Calu3 (cell line): ENCODE data around the gene MARCHF2. TPM values are rescaled to one million over a fixed set of nuclear protein-coding genes. Genes with fewer than 3 reads are reported as not detected.
A peak's percentile ranks its signal among the peaks of the same experiment; 100 is the strongest.

Source experiments
- Bru-seq: library from RNA; stranded (reverse); fragments of 400-500 nt; gene quantifications from one replicate; lab custom pipeline; 2021; lab: Mats Ljungman, UMichigan
- BruChase-seq, 2 experiments: library from RNA; stranded (reverse); fragments of 400-500 nt; gene quantifications; one replicate each; lab custom pipeline; 2021; lab: Mats Ljungman, UMichigan
- BruUV-seq: library from RNA; stranded (reverse); fragments of 400-500 nt; replicated peaks from 2 replicates; lab custom pipeline; 2021; lab: Mats Ljungman, UMichigan
- CTCF ChIA-PET: fragments of 300-600 bp; sonication (Branson Sonifier 250); formaldehyde crosslinking; loops from one replicate; lab custom pipeline; 2022; ENCODE audit warnings: antibody characterized with exemption; lab: Charles Lee
- DNase-seq: peaks from one replicate; pipeline ENCODE4 v3.0.0; 2022
- H3K27ac Mint-ChIP-seq: one replicate; pipeline ENCODE4 v1.8.0; 2022; ENCODE audit warnings: mixed read lengths; ENCODE audit not compliant: unreplicated experiment
- H3K27me3 Mint-ChIP-seq: one replicate; pipeline ENCODE4 v1.8.0; 2022; ENCODE audit warnings: mixed read lengths; ENCODE audit not compliant: unreplicated experiment
- H3K36me3 Mint-ChIP-seq: one replicate; pipeline ENCODE4 v1.8.0; 2022; ENCODE audit warnings: mild to moderate bottlenecking, moderate library complexity, mixed read lengths; ENCODE audit not compliant: insufficient read depth, unreplicated experiment
- H3K4me1 Mint-ChIP-seq: one replicate; pipeline ENCODE4 v1.8.0; 2022; ENCODE audit warnings: mild to moderate bottlenecking, low read depth, mixed read lengths; ENCODE audit not compliant: unreplicated experiment
- H3K4me3 Mint-ChIP-seq: one replicate; pipeline ENCODE4 v1.8.0; 2022; ENCODE audit warnings: mild to moderate bottlenecking, low read depth, moderate library complexity, mixed read lengths; ENCODE audit not compliant: unreplicated experiment
- H3K9me3 Mint-ChIP-seq: one replicate; pipeline ENCODE4 v1.8.0; 2022; ENCODE audit warnings: low read depth, mixed read lengths; ENCODE audit not compliant: unreplicated experiment
- CTCF ChIP-seq: fragments of 200-600 bp; IDR thresholded peaks from one replicate; pipeline ENCODE4 v1.8.0; 2022; ENCODE audit warnings: antibody characterized with exemption; ENCODE audit not compliant: unreplicated experiment
- intact Hi-C: fragments of 100-400 bp; cut with micrococcal nuclease; formaldehyde crosslinking; loops from one replicate; pipeline ENCODE4 v1.10.0; 2022; ENCODE audit not compliant: unreplicated experiment
- long read RNA-seq: library from polyadenylated mRNA; stranded (forward); transcript quantifications from one replicate; pipeline ENCODE4 v2.0.0, GENCODE V29; 2022
- total RNA-seq: library from RNA; stranded (reverse); gene quantifications from 2 replicates; pipeline ENCODE4 v1.2.3, GENCODE V29; 2022

Gene MARCHF2
- total RNA-seq = 10.1 and 12.8 TPM in 2 replicates
- percentile 34 among the genes with signal in this experiment for Bru-seq, nascent RNA
- percentile 38 among the genes with signal in this experiment for BruChase-seq, experiment 1, labeled RNA remaining after a 6-hour chase
- percentile 37 among the genes with signal in this experiment for BruChase-seq, experiment 2, labeled RNA remaining after a 2-hour chase
- long read RNA-seq, partial matches to known transcripts = 0 of 16 reads
- long read RNA-seq, other reads (novel, unspliced or antisense) = 13 of 16 reads

GRCh38 chr19:8412783-8413628 is at the start of gene MARCHF2:
Gene MARCHF2, plus strand, starts transcription at chr19:8413305. Its CDS starts 8,536 bp downstream, at chr19:8421841.
- BruUV-seq = no TSS peak
- Mint-ChIP-seq H3K4me1 (no peaks in the 10 kb centered on the region), H3K9me3 (no peaks in the 10 kb centered on the region), H3K27me3 (no peaks in the 10 kb centered on the region), H3K36me3 (no peaks in the 10 kb centered on the region), H3K4me3 (no peak within 1 kb of the TSS), H3K27ac (no peak within 1 kb of the TSS)
- intact Hi-C loops = no loop called here
- TF ChIP-seq CTCF = peak; percentile 33
- CTCF ChIA-PET = interaction anchor here (0.6 to 1.6 kb wide), 14 partner anchors 11 to 168 kb away, joined by 3 to 8 read pairs (median 4); partner anchors contain the start of genes HNRNPM and RAB11B
- DNase-seq = peak; percentile 93

- CTCF ChIA-PET = interaction anchor here (0.6 to 1.2 kb wide), 4 partner anchors 11 to 149 kb away, joined by 3 to 9 read pairs (median 4); partner anchors contain the start of gene ZNF414
- H3K27me3 Mint-ChIP-seq = no peaks in the 10 kb centered on the region
- intact Hi-C loops = no loop called here
Measured at GRCh38 chr19:8363803-8364771, 49.0 kb upstream of the MARCHF2 start, which contains the start of gene ANGPTL4. Gene ANGPTL4, plus strand, starts transcription at chr19:8364155. Its CDS starts 167 bp downstream, at chr19:8364322.

GRCh38 chr19:8366121-8366581 is 47.0 kb upstream of the MARCHF2 start:
- no peak overlapping the region for H3K27ac Mint-ChIP-seq
- TF ChIP-seq CTCF = no peak
- H3K4me3 Mint-ChIP-seq = no peak overlapping the region
- no peak for DNase-seq
- H3K27me3 Mint-ChIP-seq = no peaks in the 10 kb centered on the region
- peaks cover 26% of the 10 kb centered on the region for H3K36me3 Mint-ChIP-seq
- intact Hi-C loops = no loop called here
- no peaks in the 10 kb centered on the region for H3K9me3 Mint-ChIP-seq
- H3K4me1 Mint-ChIP-seq = peaks cover 25% of the 10 kb centered on the region
- CTCF ChIA-PET = no interaction called here
- BruUV-seq = no TSS peak

More at GRCh38 chr19:8363803-8364771, 49.0 kb upstream of the MARCHF2 start, which contains the start of gene ANGPTL4:
- H3K36me3 Mint-ChIP-seq = peaks cover 26% of the 10 kb centered on the region
- no peak for TF ChIP-seq CTCF
- peak; percentile 40 for DNase-seq
- no TSS peak for BruUV-seq
- peak within 1 kb of the TSS; percentile 22 for H3K4me3 Mint-ChIP-seq
- H3K27ac Mint-ChIP-seq = peak within 1 kb of the TSS; percentile 50
- H3K9me3 Mint-ChIP-seq = no peaks in the 10 kb centered on the region
- H3K4me1 Mint-ChIP-seq = peaks cover 25% of the 10 kb centered on the region
